Kidney (tissue), 14 donors: Measurements from ENCODE around the gene CARD9. TPM values are rescaled to one million over a fixed set of nuclear protein-coding genes. Genes with fewer than 3 reads are reported as not detected.

Experiments
- DNase-seq, 5 donors: peaks; one replicate each; pipeline ENCODE4 v3.0.0-alpha.2; 2013 to 2020
- FAIRE-seq: peaks from 2 replicates; lab custom pipeline; 2012; peaks lifted over from hg19 to GRCh38; lab: Jason Lieb, UNC
- H3K27ac ChIP-seq, 2 donors: one replicate each; pipeline ENCODE4 v1.7.0; 2013; ENCODE audit warnings: low read depth in 2 of 2, low read length in 2 of 2, inconsistent platforms in 1 of 2
- H3K27me3 ChIP-seq: one replicate; pipeline ENCODE4 v1.7.1; 2013; ENCODE audit warnings: low read length, inconsistent platforms; ENCODE audit not compliant: control insufficient read depth, insufficient read depth
- H3K36me3 ChIP-seq, 3 donors: one replicate each; pipeline versions ENCODE4 v1.7.0 to v1.7.1; 2013; ENCODE audit warnings: low read length in 3 of 3, control low read depth in 1 of 3, inconsistent platforms in 1 of 3; ENCODE audit not compliant: insufficient read depth in 3 of 3, control insufficient read depth in 2 of 3
- H3K4me1 ChIP-seq, 3 donors: one replicate each; pipeline versions ENCODE4 v1.7.0 to v1.7.1; 2013; ENCODE audit warnings: low read length in 3 of 3, inconsistent platforms in 1 of 3, low read depth in 1 of 3; ENCODE audit not compliant: control insufficient read depth in 2 of 3, insufficient read depth in 2 of 3
- H3K4me3 ChIP-seq, 3 donors: one replicate each; pipeline versions ENCODE4 v1.7.0 to v1.8.1; 2013; ENCODE audit warnings: low read length in 3 of 3, control low read depth in 1 of 3, inconsistent platforms in 1 of 3
- H3K9ac ChIP-seq, 3 donors: one replicate each; pipeline versions ENCODE4 v1.7.0 to v1.7.1; 2013; ENCODE audit warnings: low read length in 3 of 3, control low read depth in 1 of 3, inconsistent platforms in 1 of 3
- H3K9me3 ChIP-seq, 3 donors: one replicate each; pipeline versions ENCODE4 v1.7.0 to v1.7.1; 2013; ENCODE audit warnings: low read length in 3 of 3, control low read depth in 1 of 3, inconsistent platforms in 1 of 3; ENCODE audit not compliant: control insufficient read depth in 2 of 3, insufficient read depth in 1 of 3
- CTCF ChIP-seq: IDR thresholded peaks from 3 replicates; pipeline ENCODE4 v1.5.1; 2012; ENCODE audit warnings: mild to moderate bottlenecking, moderate library complexity, borderline replicate concordance; ENCODE audit not compliant: insufficient read depth; ENCODE audit errors: extremely low read depth
- intact Hi-C: fragments of 100-400 bp; cut with DNase I; formaldehyde crosslinking; loops from one replicate; pipeline ENCODE4 v1.11.1; 2022
- polyA plus RNA-seq: library from polyadenylated mRNA; stranded (reverse); fragments of 350-450 nt; fragmentation: Illumina TruSeq; extraction: RNeasy Lipid Tissue Mini Kit (QIAGEN cat#74804); gene quantifications from one replicate; pipeline ENCODE4 v1.2.3, GENCODE V29; 2014; ENCODE audit warnings: low read depth, low replicate concordance; ENCODE audit not compliant: insufficient read depth
- total RNA-seq: library from RNA; stranded (reverse); fragmentation: NEBNext Ultra II Directional; extraction: Animal tissue kit (Norgen Biotek cat#: 25700); gene quantifications from one replicate; pipeline ENCODE4 v1.2.1, GENCODE V29; 2021
- donor health status: control.
- donor health status: control.
- donor health status: control.
- donor health status: control.
- donor health status: control.
- donor health status: DM: yes; HTN: yes; CAD: no.
- donor health status: Normal renal cell carcinoma (clear cell type).

Gene CARD9
- total and polyA plus RNA-seq, 2 donors from 2014 or later, result 1.5 to 7.0 TPM

GRCh38 chr9:136345281-136346156, 27.9 kb downstream of the CARD9 start:
- Histone ChIP-seq H3K27me3 (no peaks in the 10 kb centered on the region), H3K27ac (no peak overlapping the region), H3K36me3 (no peaks in the 10 kb centered on the region), H3K4me1 (peaks cover 0 to 16% (median 0%) of the 10 kb centered on the region in 3 donors), H3K9ac (no peak overlapping the region), H3K4me3 (no peak overlapping the region), H3K9me3 (no peaks in the 10 kb centered on the region)
- DNase-seq (peak in 4 of 5 donors; percentile 41 to 89 (median 54)), FAIRE-seq (no peak)
- intact Hi-C loops, result no loop called here
- peak; percentile 23 for TF ChIP-seq CTCF

GRCh38 chr9:136344544-136345280, 28.8 kb downstream of the CARD9 start:
- no peak for TF ChIP-seq CTCF
- Histone ChIP-seq H3K27ac (no peak overlapping the region), H3K4me3 (no peak overlapping the region), H3K4me1 (peaks cover 0 to 16% (median 0%) of the 10 kb centered on the region in 3 donors), H3K9ac (no peak overlapping the region), H3K9me3 (no peaks in the 10 kb centered on the region), H3K27me3 (no peaks in the 10 kb centered on the region), H3K36me3 (no peaks in the 10 kb centered on the region)
- intact Hi-C loops, result no loop called here
- DNase-seq (no peak), FAIRE-seq (no peak)

GRCh38 chr9:136343884-136344269, 29.6 kb downstream of the CARD9 start:
- DNase-seq (no peak), FAIRE-seq (no peak)
- no peak overlapping the region for H3K27ac ChIP-seq
- H3K36me3 ChIP-seq, result no peaks in the 10 kb centered on the region
- intact Hi-C loops, result no loop called here
- H3K4me1 ChIP-seq, result peaks cover 0 to 16% (median 0%) of the 10 kb centered on the region in 3 donors
- H3K4me3 ChIP-seq, result no peak overlapping the region
- no peaks in the 10 kb centered on the region for H3K27me3 ChIP-seq
- H3K9ac ChIP-seq, result no peak overlapping the region
- TF ChIP-seq CTCF, result no peak
- H3K9me3 ChIP-seq, result no peaks in the 10 kb centered on the region
